PC-9 (cell line): ENCODE measurements around the gene POGK. TPM values are rescaled to one million over a fixed set of nuclear protein-coding genes. Genes with fewer than 3 reads are reported as not detected.
"Not testable (repeated sequence)": the region's sequence is repeated elsewhere in the genome, so short reads cannot be mapped to it uniquely, and the experiment has no call there.

ENCODE experiments used
- BruUV-seq: library from RNA; stranded (reverse); fragments of 400-500 nt; replicated peaks from 2 replicates; lab custom pipeline; 2021; lab: Mats Ljungman, UMichigan
- CTCF ChIA-PET: fragments of 300-600 bp; sonication (Branson Sonifier 250); formaldehyde crosslinking; loops from one replicate; lab custom pipeline; 2022; ENCODE audit warnings: antibody characterized with exemption; lab: Charles Lee
- POLR2A ChIA-PET: fragments of 300-600 bp; sonication (Branson Sonifier 250); formaldehyde crosslinking; loops from one replicate; lab custom pipeline; 2022; ENCODE audit warnings: antibody characterized with exemption; ENCODE audit not compliant: unreplicated experiment; lab: Charles Lee
- DNase-seq, 2 experiments: peaks; one replicate each; pipeline versions ENCODE4 v3.0.0 to v3.0.0-alpha.2; 2015 to 2022; ENCODE audit warnings: mixed read lengths in 1 of 2
- H2AFZ ChIP-seq: fragments of 200-600 bp; sonication (generic); 2 replicates; pipeline ENCODE4 v1.8.1; 2017; ENCODE audit warnings: antibody characterized with exemption
- H3F3A ChIP-seq: fragments of 200-600 bp; sonication (generic); 2 replicates; pipeline ENCODE4 v1.8.1; 2017; ENCODE audit warnings: antibody characterized with exemption, mild to moderate bottlenecking, low read depth; ENCODE audit not compliant: insufficient read depth
- H3K27ac ChIP-seq: fragments of 200-600 bp; sonication (generic); 2 replicates; pipeline ENCODE4 v1.6.1; 2016; ENCODE audit warnings: mixed run types
- H3K27me3 ChIP-seq: fragments of 200-600 bp; sonication (generic); 2 replicates; pipeline ENCODE4 v1.6.1; 2016; ENCODE audit warnings: low read depth, mixed run types; ENCODE audit not compliant: insufficient read depth
- H3K36me3 ChIP-seq: fragments of 200-600 bp; sonication (generic); 2 replicates; pipeline ENCODE4 v1.6.1; 2016; ENCODE audit warnings: low read depth, mixed run types
- H3K4me1 ChIP-seq: fragments of 200-600 bp; sonication (generic); replicated peaks from 2 replicates; pipeline ENCODE4 v1.6.1; 2016; ENCODE audit warnings: mixed run types; ENCODE audit not compliant: insufficient read depth
- H3K4me2 ChIP-seq: fragments of 200-600 bp; sonication (generic); 2 replicates; pipeline ENCODE4 v1.6.1; 2017; ENCODE audit warnings: mixed run types
- H3K4me3 ChIP-seq: fragments of 200-600 bp; sonication (generic); 2 replicates; pipeline ENCODE4 v1.6.1; 2016; ENCODE audit warnings: mixed run types
- H3K79me2 ChIP-seq: fragments of 200-600 bp; sonication (generic); 2 replicates; pipeline ENCODE4 v1.6.1; 2017; ENCODE audit warnings: low read depth, mixed run types
- H3K9me2 ChIP-seq: fragments of 200-600 bp; sonication (generic); 2 replicates; pipeline ENCODE4 v1.8.1; 2017; ENCODE audit warnings: mild to moderate bottlenecking; ENCODE audit not compliant: insufficient read depth
- H3K9me3 ChIP-seq: fragments of 200-600 bp; sonication (generic); 2 replicates; pipeline ENCODE4 v1.8.1; 2016; ENCODE audit warnings: low read depth; ENCODE audit not compliant: insufficient read depth
- H4K20me1 ChIP-seq: fragments of 200-600 bp; sonication (generic); 2 replicates; pipeline ENCODE4 v1.8.1; 2017; ENCODE audit not compliant: insufficient read depth
- EZH2 ChIP-seq: fragments of 200-600 bp; sonication (generic); IDR thresholded peaks from 2 replicates; pipeline ENCODE4 v1.8.0; 2017; ENCODE audit warnings: antibody characterized with exemption, low read depth
- intact Hi-C: fragments of 100-400 bp; cut with micrococcal nuclease; formaldehyde crosslinking; loops from one replicate; pipeline ENCODE4 v1.10.0; 2022; ENCODE audit not compliant: unreplicated experiment
- total RNA-seq: library from RNA; stranded (reverse); gene quantifications from 2 replicates; pipeline ENCODE4 v1.2.3, GENCODE V29; 2021
- TF ChIP-seq, protein P1 (sequence below): fragments of 200-600 bp; sonication (generic); conservative IDR thresholded peaks from 2 replicates; pipeline ENCODE4 v1.6.1; 2017; ENCODE audit warnings: mixed run types, antibody characterized with exemption, mild to moderate bottlenecking, moderate library complexity

Gene POGK
- total RNA-seq, 1 experiment from 2014 or later, result 17.0 TPM

DNA sequence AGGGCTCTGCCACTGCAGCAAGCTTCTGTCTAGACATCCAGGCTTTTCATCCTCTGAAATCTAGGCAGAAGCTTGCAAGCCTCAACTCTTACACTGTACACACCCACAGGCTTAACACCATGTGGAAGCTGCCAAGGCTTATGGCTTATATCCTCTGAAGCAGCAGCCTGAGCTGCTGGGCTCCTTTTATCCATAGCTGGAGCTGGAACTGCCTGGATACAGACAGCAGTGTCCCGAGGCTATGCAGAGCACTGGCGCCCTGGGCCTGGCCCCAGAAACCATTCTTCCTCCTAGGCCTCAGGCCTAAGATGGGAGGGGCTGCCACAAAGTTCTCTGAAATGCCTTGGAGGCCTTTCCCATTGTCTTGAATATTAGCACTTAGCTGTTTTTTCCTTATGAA, 19.3 kb upstream of the POGK start:
- Histone ChIP-seq H4K20me1 (no peaks in the 10 kb centered on the region), H3K9me3 (no peaks in the 10 kb centered on the region), H3K9me2 (no peaks in the 10 kb centered on the region), H3F3A (no peaks in the 10 kb centered on the region), H3K27me3 (no peaks in the 10 kb centered on the region), H3K4me1 (no peaks in the 10 kb centered on the region), H3K4me3 (no peak overlapping the region), H3K79me2 (no peaks in the 10 kb centered on the region), H2AFZ (no peak overlapping the region), H3K27ac (no peak overlapping the region), H3K36me3 (no peaks in the 10 kb centered on the region), H3K4me2 (no peak overlapping the region)
- no peak for DNase-seq
- ChIA-PET CTCF (no interaction called here), POLR2A (no interaction called here)
- BruUV-seq, result no TSS peak
- intact Hi-C loops, result no loop called here
- TF ChIP-seq, protein P1, sequence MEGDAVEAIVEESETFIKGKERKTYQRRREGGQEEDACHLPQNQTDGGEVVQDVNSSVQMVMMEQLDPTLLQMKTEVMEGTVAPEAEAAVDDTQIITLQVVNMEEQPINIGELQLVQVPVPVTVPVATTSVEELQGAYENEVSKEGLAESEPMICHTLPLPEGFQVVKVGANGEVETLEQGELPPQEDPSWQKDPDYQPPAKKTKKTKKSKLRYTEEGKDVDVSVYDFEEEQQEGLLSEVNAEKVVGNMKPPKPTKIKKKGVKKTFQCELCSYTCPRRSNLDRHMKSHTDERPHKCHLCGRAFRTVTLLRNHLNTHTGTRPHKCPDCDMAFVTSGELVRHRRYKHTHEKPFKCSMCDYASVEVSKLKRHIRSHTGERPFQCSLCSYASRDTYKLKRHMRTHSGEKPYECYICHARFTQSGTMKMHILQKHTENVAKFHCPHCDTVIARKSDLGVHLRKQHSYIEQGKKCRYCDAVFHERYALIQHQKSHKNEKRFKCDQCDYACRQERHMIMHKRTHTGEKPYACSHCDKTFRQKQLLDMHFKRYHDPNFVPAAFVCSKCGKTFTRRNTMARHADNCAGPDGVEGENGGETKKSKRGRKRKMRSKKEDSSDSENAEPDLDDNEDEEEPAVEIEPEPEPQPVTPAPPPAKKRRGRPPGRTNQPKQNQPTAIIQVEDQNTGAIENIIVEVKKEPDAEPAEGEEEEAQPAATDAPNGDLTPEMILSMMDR, result no peak
- TF ChIP-seq EZH2, result no peak

- H4K20me1 ChIP-seq, result no peaks in the 10 kb centered on the region
- no peak overlapping the region for H3K4me3 ChIP-seq
- ChIA-PET POLR2A (no interaction called here), CTCF (no interaction called here)
- no peaks in the 10 kb centered on the region for H3K9me3 ChIP-seq
- no peak for TF ChIP-seq EZH2
- TF ChIP-seq, protein P1, result peak; percentile 64
- no TSS peak for BruUV-seq
- no peak for DNase-seq
- no peaks in the 10 kb centered on the region for H3K9me2 ChIP-seq
- H3K27ac ChIP-seq, result no peak overlapping the region
- no peaks in the 10 kb centered on the region for H3K36me3 ChIP-seq
- H3K4me1 ChIP-seq, result no peaks in the 10 kb centered on the region
- H3K79me2 ChIP-seq, result no peaks in the 10 kb centered on the region
- H2AFZ ChIP-seq, result no peak overlapping the region
- H3F3A ChIP-seq, result no peaks in the 10 kb centered on the region
- H3K27me3 ChIP-seq, result no peaks in the 10 kb centered on the region
- intact Hi-C loops, result no loop called here
- H3K4me2 ChIP-seq, result no peak overlapping the region
Measured at GRCh38 chr1:166822385-166822784, 16.9 kb upstream of the POGK start.

- POLR2A ChIA-PET, result no interaction called here
- no peak for DNase-seq
- no peak overlapping the region for H3K27ac ChIP-seq
- no peak overlapping the region for H2AFZ ChIP-seq
- no TSS peak for BruUV-seq
- intact Hi-C loops, result no loop called here
- H3K79me2 ChIP-seq, result no peaks in the 10 kb centered on the region
- H3K9me3 ChIP-seq, result peaks cover 6% of the 10 kb centered on the region; the same call in 1 of the 2 replicates
- H3K4me3 ChIP-seq, result no peak overlapping the region
- no peaks in the 10 kb centered on the region for H4K20me1 ChIP-seq
- no peaks in the 10 kb centered on the region for H3K9me2 ChIP-seq
- H3K27me3 ChIP-seq, result peaks cover 11% of the 10 kb centered on the region
- CTCF ChIA-PET, result no interaction called here
- TF ChIP-seq, protein P1, result no peak
- TF ChIP-seq EZH2, result no peak
- H3F3A ChIP-seq, result no peaks in the 10 kb centered on the region
- no peak overlapping the region for H3K4me2 ChIP-seq
- H3K36me3 ChIP-seq, result no peaks in the 10 kb centered on the region
- no peaks in the 10 kb centered on the region for H3K4me1 ChIP-seq
Measured at GRCh38 chr1:166827426-166827825, 11.8 kb upstream of the POGK start.

GRCh38 chr1:166829762-166830161, 9.5 kb upstream of the POGK start:
- BruUV-seq, CTCF ChIA-PET, POLR2A ChIA-PET, H3K9me3 ChIP-seq, H3K9me2 ChIP-seq, H3K27ac ChIP-seq, H2AFZ ChIP-seq, H3K4me2 ChIP-seq, H3K36me3 ChIP-seq, H3K79me2 ChIP-seq, H3K4me1 ChIP-seq, intact Hi-C loops, H4K20me1 ChIP-seq, H3K4me3 ChIP-seq, H3F3A ChIP-seq, DNase-seq: not testable (repeated sequence)
- H3K27me3 ChIP-seq, result peaks cover 33% of the 10 kb centered on the region
